Stomach smooth muscle (tissue), 2 donors: Measurements from ENCODE around the gene RPS2.
"Not testable (repeated sequence)": the region's sequence is repeated elsewhere in the genome, so short reads cannot be mapped to it uniquely, and the experiment has no call there.

Experiments used
- H3K27ac ChIP-seq: one replicate; pipeline ENCODE4 v1.7.0; 2013; ENCODE audit warnings: mild to moderate bottlenecking, low read length, inconsistent platforms
- H3K27me3 ChIP-seq, 2 donors: one replicate each; pipeline ENCODE4 v1.7.0; 2013; ENCODE audit warnings: low read length in 2 of 2; ENCODE audit not compliant: insufficient read depth in 2 of 2, control insufficient read depth in 1 of 2
- H3K36me3 ChIP-seq, 2 donors: one replicate each; pipeline ENCODE4 v1.7.0; 2013; ENCODE audit warnings: low read length in 2 of 2; ENCODE audit not compliant: control insufficient read depth in 2 of 2, insufficient read depth in 2 of 2
- H3K4me1 ChIP-seq: one replicate; pipeline ENCODE4 v1.7.0; 2013; ENCODE audit warnings: low read length; ENCODE audit not compliant: control insufficient read depth, insufficient read depth
- H3K4me3 ChIP-seq, 2 donors: one replicate each; pipeline ENCODE4 v1.7.0; 2013; ENCODE audit warnings: low read length in 2 of 2
- H3K9ac ChIP-seq, 2 donors: one replicate each; pipeline ENCODE4 v1.7.0; 2013; ENCODE audit warnings: low read length in 2 of 2, mild to moderate bottlenecking in 1 of 2
- H3K9me3 ChIP-seq, 2 donors: one replicate each; pipeline ENCODE4 v1.7.0; 2013; ENCODE audit warnings: low read length in 2 of 2; ENCODE audit not compliant: control insufficient read depth in 2 of 2
- donor health status: healthy.
- donor health status: Pancreatic carcinoma.

The RPS2 gene

GRCh38 chr16:1946495-1947368, 17.9 kb downstream of the RPS2 start:
- H3K4me1 ChIP-seq: peaks cover 16% of the 10 kb centered on the region
- H3K27me3 ChIP-seq: no peaks in the 10 kb centered on the region
- no peak overlapping the region for H3K4me3 ChIP-seq
- H3K9ac ChIP-seq: no peak overlapping the region
- H3K27ac ChIP-seq: no peak overlapping the region
- no peaks in the 10 kb centered on the region for H3K36me3 ChIP-seq
- no peaks in the 10 kb centered on the region for H3K9me3 ChIP-seq

GRCh38 chr16:1945559-1946391, 18.9 kb downstream of the RPS2 start:
- Histone ChIP-seq H3K4me3 (no peak overlapping the region), H3K4me1 (peaks cover 23% of the 10 kb centered on the region), H3K27ac (no peak overlapping the region), H3K36me3 (no peaks in the 10 kb centered on the region), H3K27me3 (no peaks in the 10 kb centered on the region), H3K9me3 (no peaks in the 10 kb centered on the region), H3K9ac (no peak overlapping the region)

GRCh38 chr16:1944612-1945199, 19.9 kb downstream of the RPS2 start:
- Histone ChIP-seq H3K4me3 (no peak overlapping the region), H3K4me1 (peaks cover 25% of the 10 kb centered on the region)

GRCh38 chr16:1942810-1943726, 21.6 kb downstream of the RPS2 start, which contains the start of gene MSRB1:
MSRB1 (minus strand) TSS chr16:1943199; CDS start chr16:1943156, 43 bp downstream.
- peaks cover 14 to 16% of the 10 kb centered on the region in 2 donors for H3K36me3 ChIP-seq
- H3K9me3 ChIP-seq: no peaks in the 10 kb centered on the region
- peaks cover 25% of the 10 kb centered on the region for H3K4me1 ChIP-seq
- peak within 1 kb of the TSS; percentile 90 for H3K27ac ChIP-seq
- H3K9ac ChIP-seq: peak within 1 kb of the TSS; percentile 85 to 90
- H3K4me3 ChIP-seq: peak within 1 kb of the TSS; percentile 84 to 90
- H3K27me3 ChIP-seq: no peaks in the 10 kb centered on the region

More at GRCh38 chr16:1944612-1945199, 19.9 kb downstream of the RPS2 start:
- Histone ChIP-seq H3K9ac (no peak overlapping the region), H3K9me3 (no peaks in the 10 kb centered on the region), H3K27me3 (no peaks in the 10 kb centered on the region), H3K36me3 (peaks cover 5% of the 10 kb centered on the region in 2 donors), H3K27ac (no peak overlapping the region)

- H3K36me3 ChIP-seq: peaks cover 16% of the 10 kb centered on the region in 2 donors
- peak overlapping the region; percentile 90 for H3K27ac ChIP-seq
- peak overlapping the region; percentile 85 to 90 for H3K9ac ChIP-seq
- no peaks in the 10 kb centered on the region for H3K27me3 ChIP-seq
- H3K4me3 ChIP-seq: peak overlapping the region; percentile 84 to 90
- no peaks in the 10 kb centered on the region for H3K9me3 ChIP-seq
- H3K4me1 ChIP-seq: peaks cover 25% of the 10 kb centered on the region
Measured at GRCh38 chr16:1942047-1942809, 22.4 kb downstream of the RPS2 start.

- Histone ChIP-seq H3K4me3 (peak overlapping the region; percentile 84 to 90), H3K36me3 (peaks cover 16 to 21% of the 10 kb centered on the region in 2 donors), H3K9me3 (no peaks in the 10 kb centered on the region), H3K9ac (peak overlapping the region; percentile 29 to 90), H3K4me1 (peaks cover 25% of the 10 kb centered on the region), H3K27me3 (no peaks in the 10 kb centered on the region), H3K27ac (peak overlapping the region; percentile 90)
Measured at GRCh38 chr16:1941162-1942046, 23.2 kb downstream of the RPS2 start.

- Histone ChIP-seq H3K9ac (no peak overlapping the region), H3K9me3 (no peaks in the 10 kb centered on the region), H3K36me3 (peaks cover 16 to 21% of the 10 kb centered on the region in 2 donors), H3K4me1 (peaks cover 25% of the 10 kb centered on the region), H3K27ac (no peak overlapping the region), H3K4me3 (no peak overlapping the region), H3K27me3 (no peaks in the 10 kb centered on the region)
Measured at GRCh38 chr16:1940273-1941161, 24.1 kb downstream of the RPS2 start.

GRCh38 chr16:1939833-1940232, 24.8 kb downstream of the RPS2 start:
- not testable (repeated sequence) for H3K27ac ChIP-seq, H3K4me3 ChIP-seq
- peaks cover 25% of the 10 kb centered on the region for H3K4me1 ChIP-seq

More at GRCh38 chr16:1939833-1940232, 24.8 kb downstream of the RPS2 start:
- H3K27me3 ChIP-seq, H3K9me3 ChIP-seq, H3K9ac ChIP-seq: not testable (repeated sequence)
- H3K36me3 ChIP-seq: peaks cover 16 to 21% of the 10 kb centered on the region in 2 donors
